ENCODE data around the gene JPH2. TPM values are rescaled to one million over a fixed set of nuclear protein-coding genes. Genes with fewer than 3 reads are reported as not detected.

JPH2 gene
- total RNA-seq, 2 donors from 2014 or later: 0.09 to 0.42 TPM

GRCh38 chr20:44085616-44086434 lies 101.2 kb downstream of the JPH2 start:
- Mint-ChIP-seq H3K27me3 (no peaks in the 10 kb centered on the region), H3K9me3 (no peaks in the 10 kb centered on the region), H3K4me1 (no peaks in the 10 kb centered on the region), H3K36me3 (ENCODE audit: low read depth) (no peaks in the 10 kb centered on the region), H3K4me3 (no peak overlapping the region), H3K27ac (no peak overlapping the region)
- no peak for ATAC-seq (replicated peaks)

DNA sequence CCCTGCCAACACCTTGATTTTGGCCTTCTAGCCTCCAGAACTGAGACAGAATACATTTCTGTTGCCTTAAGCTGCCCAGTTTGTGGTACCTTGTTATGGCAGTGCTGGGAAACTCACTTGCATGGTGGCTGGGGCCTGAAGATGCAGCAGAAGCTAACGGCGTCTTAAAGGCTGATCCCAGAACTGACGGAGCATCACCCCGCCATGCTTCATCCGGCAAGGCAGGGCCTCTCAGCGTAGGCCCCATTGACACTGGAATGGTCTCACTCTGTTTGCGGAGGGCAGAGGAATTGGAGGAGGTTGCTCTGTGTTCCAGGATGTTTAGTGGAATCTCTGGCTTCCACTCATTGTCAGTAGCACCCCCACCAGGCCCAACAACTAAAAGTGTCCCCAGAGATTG lies 102.1 kb downstream of the JPH2 start:
- no peak for ATAC-seq (replicated peaks)
- H3K9me3 Mint-ChIP-seq: no peaks in the 10 kb centered on the region
- H3K27me3 Mint-ChIP-seq: no peaks in the 10 kb centered on the region
- H3K4me3 Mint-ChIP-seq: no peak overlapping the region
- no peaks in the 10 kb centered on the region for H3K36me3 Mint-ChIP-seq (ENCODE audit: low read depth)
- H3K27ac Mint-ChIP-seq: no peak overlapping the region
- H3K4me1 Mint-ChIP-seq: no peaks in the 10 kb centered on the region

- Mint-ChIP-seq H3K4me3 (no peak overlapping the region), H3K4me1 (no peaks in the 10 kb centered on the region), H3K36me3 (ENCODE audit: low read depth) (no peaks in the 10 kb centered on the region), H3K27ac (no peak overlapping the region), H3K27me3 (no peaks in the 10 kb centered on the region), H3K9me3 (no peaks in the 10 kb centered on the region)
- no peak for ATAC-seq (replicated peaks)
These were observed 102.5 kb downstream of the JPH2 start for GRCh38 chr20:44084439-44084838.

DNA sequence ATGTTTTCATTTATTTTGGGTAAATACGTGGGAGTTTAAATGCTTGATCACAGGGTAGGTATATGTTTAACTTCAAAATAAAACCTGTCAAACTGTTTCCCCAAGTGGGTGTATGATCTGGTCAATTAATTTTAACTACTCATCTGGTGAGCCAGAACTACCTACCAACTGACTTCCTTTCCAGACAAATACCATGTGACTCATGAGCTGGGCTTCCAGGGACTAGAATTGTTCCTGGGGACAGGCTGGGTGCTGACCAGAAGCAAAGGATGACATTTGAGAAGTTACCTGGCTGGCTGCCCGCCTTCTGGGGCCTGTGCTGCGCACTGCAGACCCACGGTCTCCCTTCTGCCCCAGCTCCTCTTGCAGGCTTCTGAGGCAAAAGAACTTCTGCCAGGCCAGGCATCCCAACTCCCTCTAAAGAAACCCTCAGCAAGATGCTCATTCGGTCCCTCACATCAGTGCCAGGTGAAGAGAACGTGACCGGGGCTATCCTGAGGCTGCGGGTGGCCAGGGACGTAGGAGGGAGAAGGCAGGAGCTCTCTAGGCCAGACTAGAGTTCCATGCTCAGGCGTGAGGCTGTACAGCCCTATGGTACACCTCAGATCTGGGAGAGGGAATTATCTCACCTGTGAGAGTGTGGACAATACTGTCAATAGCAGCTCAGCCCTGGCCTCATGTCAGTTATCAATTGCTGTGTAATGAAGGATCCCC lies 103.6 kb downstream of the JPH2 start:
- no peaks in the 10 kb centered on the region for H3K9me3 Mint-ChIP-seq
- no peak overlapping the region for H3K4me3 Mint-ChIP-seq
- H3K27me3 Mint-ChIP-seq: peaks cover under 1% of the 10 kb centered on the region
- no peak for ATAC-seq (replicated peaks)
- no peaks in the 10 kb centered on the region for H3K4me1 Mint-ChIP-seq
- H3K36me3 Mint-ChIP-seq (ENCODE audit: low read depth): no peaks in the 10 kb centered on the region
- no peak overlapping the region for H3K27ac Mint-ChIP-seq

DNA sequence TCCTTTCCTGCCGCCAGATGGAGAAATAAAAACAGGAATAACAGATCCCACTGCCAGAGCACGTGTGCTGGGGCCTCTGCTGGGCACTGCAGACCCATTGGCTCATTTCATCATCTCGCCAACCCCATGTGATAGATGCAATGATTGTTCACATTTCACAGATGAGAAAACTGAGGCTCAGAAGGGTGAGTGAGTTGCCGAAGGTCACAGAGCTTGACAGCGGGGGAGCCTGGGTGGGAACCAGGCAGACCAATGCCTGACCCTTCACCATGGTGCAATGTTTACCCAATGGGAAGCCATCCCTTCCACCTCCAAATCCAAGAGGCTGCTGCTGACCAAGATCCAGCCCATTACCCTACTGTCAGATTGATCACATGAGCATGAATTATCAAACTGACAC lies 105.1 kb downstream of the JPH2 start:
- Mint-ChIP-seq H3K36me3 (ENCODE audit: low read depth) (no peaks in the 10 kb centered on the region), H3K27me3 (peaks cover 3% of the 10 kb centered on the region), H3K4me3 (no peak overlapping the region), H3K9me3 (no peaks in the 10 kb centered on the region), H3K4me1 (no peaks in the 10 kb centered on the region), H3K27ac (no peak overlapping the region)
- no peak for ATAC-seq (replicated peaks)

- no peak for ATAC-seq (replicated peaks)
- Mint-ChIP-seq H3K27ac (no peak overlapping the region), H3K9me3 (no peaks in the 10 kb centered on the region), H3K4me3 (no peak overlapping the region), H3K36me3 (ENCODE audit: low read depth) (no peaks in the 10 kb centered on the region), H3K4me1 (no peaks in the 10 kb centered on the region), H3K27me3 (peaks cover 3% of the 10 kb centered on the region)
These were observed 105.5 kb downstream of the JPH2 start for GRCh38 chr20:44081476-44081875.

GRCh38 chr20:44080646-44081267 lies 106.2 kb downstream of the JPH2 start:
- peak; percentile 90 for ATAC-seq (replicated peaks)
- Mint-ChIP-seq H3K9me3 (no peaks in the 10 kb centered on the region), H3K4me1 (no peaks in the 10 kb centered on the region), H3K27ac (no peak overlapping the region), H3K36me3 (ENCODE audit: low read depth) (no peaks in the 10 kb centered on the region), H3K4me3 (no peak overlapping the region), H3K27me3 (peaks cover 3% of the 10 kb centered on the region)

DNA sequence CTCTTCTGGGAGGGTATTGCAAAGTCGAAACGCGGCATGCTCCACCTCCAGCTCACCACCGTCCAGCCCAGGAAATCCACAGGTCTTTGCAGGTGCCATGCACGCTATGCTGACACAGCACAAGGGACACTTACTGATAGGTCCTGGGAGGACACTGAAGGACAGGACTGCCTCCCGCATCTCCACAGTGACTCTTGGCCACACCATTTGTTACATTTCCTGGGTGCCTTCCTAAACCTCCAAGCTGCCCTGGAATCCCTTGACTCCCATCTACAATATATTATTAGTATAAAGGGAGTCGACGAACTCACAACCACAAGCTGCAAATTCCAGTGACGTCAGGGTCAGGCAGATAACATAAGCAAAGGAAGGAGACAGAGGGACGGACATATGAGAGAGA lies 106.9 kb downstream of the JPH2 start:
- Mint-ChIP-seq H3K27ac (no peak overlapping the region), H3K27me3 (peaks cover 3% of the 10 kb centered on the region), H3K9me3 (no peaks in the 10 kb centered on the region), H3K4me3 (no peak overlapping the region), H3K36me3 (ENCODE audit: low read depth) (no peaks in the 10 kb centered on the region), H3K4me1 (peaks cover 5% of the 10 kb centered on the region)
- ATAC-seq (replicated peaks): no peak

GRCh38 chr20:44079291-44079690 lies 107.7 kb downstream of the JPH2 start:
- Mint-ChIP-seq H3K27ac (no peak overlapping the region), H3K4me1 (peaks cover 6% of the 10 kb centered on the region), H3K27me3 (peaks cover 3% of the 10 kb centered on the region), H3K36me3 (ENCODE audit: low read depth) (no peaks in the 10 kb centered on the region), H3K9me3 (no peaks in the 10 kb centered on the region), H3K4me3 (no peak overlapping the region)
- ATAC-seq (replicated peaks): no peak

GRCh38 chr20:44075950-44076232 lies 111.1 kb downstream of the JPH2 start:
- Mint-ChIP-seq H3K4me3 (no peak overlapping the region), H3K36me3 (ENCODE audit: low read depth) (no peaks in the 10 kb centered on the region), H3K4me1 (peaks cover 6% of the 10 kb centered on the region), H3K27me3 (peaks cover 8% of the 10 kb centered on the region), H3K9me3 (no peaks in the 10 kb centered on the region), H3K27ac (no peak overlapping the region)
- ATAC-seq (replicated peaks): no peak

DNA sequence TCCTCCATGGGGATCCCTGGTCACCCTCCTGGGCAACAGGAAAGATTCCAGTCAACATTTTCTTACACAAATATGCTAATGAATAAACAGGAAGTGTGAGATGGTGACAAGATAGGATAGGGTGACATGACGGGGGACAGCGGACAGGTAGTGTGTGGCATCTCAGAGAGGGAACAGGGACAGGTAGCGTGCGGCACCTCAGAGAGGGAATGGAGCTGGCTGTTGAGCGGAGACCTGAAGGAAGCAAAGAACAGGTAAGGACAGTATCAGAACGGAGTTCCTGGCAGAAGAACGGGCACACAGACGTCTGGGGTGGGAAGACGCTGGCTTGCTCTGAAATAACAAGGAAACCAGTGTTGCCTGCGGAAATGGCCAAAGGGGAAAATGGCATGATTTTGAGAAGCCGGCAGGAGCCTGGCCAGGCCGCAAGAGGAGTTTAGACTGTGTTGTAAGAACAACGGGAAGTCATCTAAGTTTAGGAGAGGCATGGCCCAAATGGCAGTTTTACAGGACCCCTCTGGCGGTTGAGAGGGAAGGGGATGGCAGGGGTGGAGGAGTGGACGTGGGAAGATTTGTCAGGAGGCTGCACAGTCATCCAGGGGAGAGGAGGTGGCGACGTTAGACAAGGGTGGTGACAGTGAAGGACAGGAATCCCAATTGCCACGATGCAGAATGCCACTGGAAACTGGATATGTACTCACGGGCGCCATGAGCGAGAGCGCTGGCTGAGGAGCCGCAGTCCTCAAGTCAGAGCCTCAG lies 111.6 kb downstream of the JPH2 start:
- Mint-ChIP-seq H3K4me3 (no peak overlapping the region), H3K4me1 (peaks cover 7% of the 10 kb centered on the region), H3K36me3 (ENCODE audit: low read depth) (no peaks in the 10 kb centered on the region), H3K27ac (no peak overlapping the region), H3K9me3 (no peaks in the 10 kb centered on the region), H3K27me3 (peaks cover 8% of the 10 kb centered on the region)
- ATAC-seq (replicated peaks): no peak

DNA sequence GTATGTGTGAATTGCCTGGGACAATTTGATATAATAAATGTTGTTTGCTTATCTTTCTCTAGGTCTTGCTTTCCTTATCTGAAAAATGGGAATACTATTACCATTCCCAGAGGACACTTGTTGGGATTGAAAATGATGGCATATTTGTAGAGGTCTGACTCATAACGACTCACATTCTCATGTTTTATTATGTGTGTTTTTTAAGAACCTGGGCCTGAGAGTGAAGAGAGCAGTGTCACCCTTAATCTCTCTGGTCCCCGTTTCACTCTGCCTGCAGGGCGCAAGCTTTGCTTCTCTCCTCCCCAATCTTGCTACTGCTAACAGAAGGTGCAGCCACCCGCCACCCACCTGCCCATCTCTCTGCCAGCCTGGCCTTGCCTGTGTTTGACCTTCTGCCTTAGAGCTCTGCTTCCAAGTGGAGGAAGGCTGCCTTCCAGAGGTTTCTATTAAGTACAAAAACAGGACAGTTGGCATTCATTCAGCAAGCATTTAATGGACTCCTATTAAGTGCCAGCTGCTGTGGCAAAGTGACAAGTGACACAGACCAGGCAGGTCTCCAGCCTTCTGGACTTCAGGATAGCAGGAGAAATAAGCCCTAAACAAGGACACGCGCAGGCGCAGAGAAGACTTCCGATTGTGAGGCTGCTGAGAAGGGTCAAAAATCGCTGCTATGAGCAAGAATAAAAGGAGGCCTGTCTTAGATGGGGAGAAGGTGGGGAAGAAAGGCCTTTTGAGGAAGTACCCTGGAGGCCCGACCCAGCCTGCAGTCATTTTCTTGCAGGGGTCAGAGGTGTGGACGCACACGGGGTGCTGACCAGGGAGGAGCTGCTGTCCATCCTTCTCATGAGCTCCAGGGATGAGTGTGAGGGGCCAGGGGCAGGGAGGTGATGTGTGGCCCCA lies 112.5 kb downstream of the JPH2 start:
- Mint-ChIP-seq H3K27me3 (peaks cover 8% of the 10 kb centered on the region), H3K27ac (no peak overlapping the region), H3K9me3 (no peaks in the 10 kb centered on the region), H3K36me3 (ENCODE audit: low read depth) (no peaks in the 10 kb centered on the region), H3K4me3 (no peak overlapping the region), H3K4me1 (peaks cover 16% of the 10 kb centered on the region)
- ATAC-seq (replicated peaks): peak; percentile 22

DNA sequence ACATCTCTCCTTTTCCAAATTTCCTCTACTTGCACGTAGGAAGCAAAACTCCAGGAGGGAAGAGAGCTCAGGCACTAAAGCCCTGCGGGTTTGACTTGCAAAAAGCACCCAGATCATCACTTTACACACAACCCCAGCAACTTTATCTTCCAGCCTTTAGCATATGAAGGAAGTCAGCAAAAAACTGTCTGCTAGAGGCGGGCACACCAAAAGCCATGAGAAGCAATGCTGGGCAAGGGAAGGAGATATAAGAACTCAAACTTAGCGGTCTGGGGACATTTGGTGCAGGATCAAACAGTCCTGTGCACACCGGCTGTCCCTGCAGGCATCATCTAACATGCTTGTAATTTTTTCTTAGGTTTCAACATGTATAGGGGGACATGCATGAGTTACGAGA lies 113.3 kb downstream of the JPH2 start:
- no peak for ATAC-seq (replicated peaks)
- no peaks in the 10 kb centered on the region for H3K36me3 Mint-ChIP-seq (ENCODE audit: low read depth)
- H3K4me1 Mint-ChIP-seq: peaks cover 22% of the 10 kb centered on the region
- no peak overlapping the region for H3K27ac Mint-ChIP-seq
- no peak overlapping the region for H3K4me3 Mint-ChIP-seq
- H3K27me3 Mint-ChIP-seq: peaks cover 8% of the 10 kb centered on the region
- no peaks in the 10 kb centered on the region for H3K9me3 Mint-ChIP-seq

Data from activated T-helper 17 cell treated with anti-CD3 and anti-CD28 coated beads, Interleukin-2, amount 50 U/mL, for 72 hours (primary cell).